NCI-H510A (cell line): ENCODE data around the gene METTL8.
"Not testable (repeated sequence)": the region's sequence is repeated elsewhere in the genome, so short reads cannot be mapped to it uniquely, and the experiment has no call there.

Source experiments
- DNase-seq: peaks from one replicate; lab custom pipeline; 2025; lab: John Stamatoyannopoulos, UW

The METTL8 gene

DNA sequence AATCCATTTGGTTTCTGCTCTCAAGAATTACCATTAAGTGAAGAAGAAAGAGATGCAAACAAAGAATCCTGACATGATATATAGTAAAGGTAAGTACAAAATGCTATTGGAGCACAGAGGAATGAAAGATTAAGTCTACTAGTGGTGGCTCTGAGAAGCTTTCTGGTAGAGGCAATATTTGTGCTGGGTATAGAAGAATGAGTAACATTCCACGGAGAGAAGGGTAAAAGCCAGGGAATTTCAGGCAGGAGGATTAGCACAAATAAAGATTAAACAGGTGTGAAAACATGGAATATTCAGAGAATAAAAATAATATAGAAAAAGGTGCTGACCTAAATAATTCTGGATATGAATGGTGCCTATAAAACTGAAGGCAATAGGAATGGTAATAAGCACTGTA lies 31.8 kb downstream of the METTL8 start:
- no peak for DNase-seq

DNA sequence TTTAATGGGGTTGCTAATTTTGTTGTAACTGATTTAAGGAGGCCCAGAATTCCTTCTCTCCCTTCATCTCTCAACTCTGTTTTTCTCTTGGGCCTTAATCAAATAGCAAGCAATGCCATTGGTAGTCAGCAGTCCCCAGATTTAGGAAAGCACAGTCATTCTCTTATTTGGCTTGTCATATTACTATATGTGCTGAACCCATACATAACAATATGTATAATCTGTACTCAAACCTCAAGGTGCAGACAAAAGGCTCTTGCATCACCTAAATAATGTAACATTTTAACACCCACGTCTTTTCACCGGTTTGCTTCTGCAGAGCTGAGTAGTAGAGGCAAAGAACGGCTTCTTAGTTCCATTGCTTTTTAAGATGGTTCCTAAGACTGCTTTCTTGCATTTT lies 33.4 kb downstream of the METTL8 start:
- DNase-seq: no peak

DNA sequence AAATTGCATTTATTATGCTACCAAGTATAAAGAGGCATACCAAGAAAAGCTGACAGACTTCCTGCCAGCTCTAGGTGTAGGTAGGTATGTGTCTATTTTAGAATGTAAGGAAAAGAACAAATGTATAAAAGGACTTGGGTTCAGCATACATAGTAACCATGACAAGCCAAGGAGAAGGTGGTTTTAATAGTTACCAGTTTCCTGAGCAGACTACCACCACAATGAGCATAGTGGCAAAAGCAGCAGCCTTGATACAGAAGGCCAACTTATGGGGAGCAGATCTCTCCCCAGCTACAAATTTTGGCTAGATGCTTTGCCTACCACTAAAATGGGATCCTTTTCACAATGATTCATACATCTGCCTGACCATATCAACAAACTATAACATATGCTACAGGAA lies 34.5 kb downstream of the METTL8 start:
- no peak for DNase-seq

DNA sequence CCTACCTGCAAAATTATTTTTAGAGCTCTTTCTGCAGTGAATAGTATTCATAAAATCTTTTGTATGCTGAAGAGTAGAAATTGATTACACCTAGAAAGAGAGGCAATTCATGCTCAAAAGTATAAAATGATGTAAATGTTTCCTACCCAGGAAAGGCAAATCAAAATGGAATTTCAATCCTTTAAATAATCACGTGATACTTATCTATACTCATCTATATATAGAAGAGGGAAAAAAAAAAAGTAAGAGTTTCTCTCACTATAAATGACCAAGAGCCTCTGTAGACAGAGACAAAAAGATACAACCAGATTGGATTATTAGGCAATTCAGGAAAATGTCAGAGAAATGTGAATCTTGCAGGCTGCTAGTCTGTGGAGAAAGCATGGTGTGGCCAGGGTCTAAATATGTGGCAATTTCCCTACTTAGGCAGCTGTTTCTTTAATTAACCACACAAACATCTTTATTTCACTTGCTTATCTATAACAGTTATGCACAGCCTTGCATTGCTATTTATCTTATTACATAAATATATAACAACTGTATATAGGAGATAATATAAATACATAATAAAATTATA lies 39.5 kb downstream of the METTL8 start:
- DNase-seq: no peak

DNA sequence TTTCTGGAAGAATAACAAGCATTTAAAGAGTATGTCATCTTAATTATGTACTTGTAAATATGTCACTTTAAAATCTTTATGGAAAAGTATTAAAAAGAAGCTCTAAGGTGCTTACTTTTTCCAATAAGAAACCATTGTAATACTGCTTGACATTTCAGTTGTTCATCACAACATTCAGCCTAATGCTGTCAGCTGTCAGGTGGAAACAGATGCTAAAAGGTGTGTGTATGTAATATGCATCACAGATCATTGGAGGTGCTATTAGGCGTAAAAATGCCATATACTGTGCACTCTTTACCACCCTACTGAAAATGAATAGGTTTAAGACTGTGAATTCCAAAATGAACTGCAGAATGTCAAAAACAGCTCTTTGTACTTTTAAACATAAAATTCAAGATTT lies 40.3 kb downstream of the METTL8 start:
- no peak for DNase-seq

DNA sequence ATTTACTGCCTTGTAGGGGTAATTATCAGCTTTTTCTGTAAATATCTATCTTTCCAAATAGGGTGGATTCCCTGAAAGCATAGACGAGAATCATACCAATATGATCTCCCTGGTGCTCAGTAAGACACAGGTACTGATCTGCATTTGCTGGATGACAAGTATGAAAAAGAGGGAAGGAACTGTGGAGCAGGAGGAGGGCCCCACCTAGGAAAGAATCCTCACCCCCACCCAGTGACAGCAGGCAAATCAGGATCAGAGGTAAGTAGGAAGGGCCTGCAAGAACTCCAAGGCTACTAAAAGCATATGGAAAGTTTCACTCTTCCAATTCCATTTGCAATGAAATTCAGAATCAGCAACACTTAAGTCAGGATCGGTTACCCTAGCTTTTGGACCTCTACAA lies 42.3 kb downstream of the METTL8 start:
- no peak for DNase-seq

DNA sequence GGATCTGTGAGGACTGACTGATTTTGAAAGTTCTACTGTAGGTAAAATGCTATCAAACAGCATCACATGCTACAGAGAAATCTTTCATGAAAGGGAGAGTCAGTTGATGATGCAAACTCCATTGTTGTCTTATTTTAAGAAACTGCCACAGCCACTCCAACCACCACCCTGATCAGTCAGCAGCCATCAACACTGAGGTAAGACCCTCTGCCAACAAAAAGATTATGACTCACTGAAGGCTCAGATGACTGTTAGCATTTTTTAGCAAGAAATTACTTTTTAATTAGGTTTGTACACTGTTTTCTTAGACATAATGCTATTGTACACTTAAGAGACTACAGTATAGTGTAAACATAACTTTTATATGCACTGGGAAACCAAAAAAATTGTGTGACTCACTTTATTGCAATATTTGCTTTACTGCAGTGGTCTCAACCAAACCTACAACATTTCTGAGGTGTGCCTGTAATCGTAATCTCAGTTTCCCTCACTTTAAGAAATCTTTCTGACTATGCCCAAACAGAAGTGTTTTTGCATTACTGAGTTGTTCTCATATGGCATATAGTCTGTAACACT lies 42.8 kb downstream of the METTL8 start:
- DNase-seq: no peak

DNA sequence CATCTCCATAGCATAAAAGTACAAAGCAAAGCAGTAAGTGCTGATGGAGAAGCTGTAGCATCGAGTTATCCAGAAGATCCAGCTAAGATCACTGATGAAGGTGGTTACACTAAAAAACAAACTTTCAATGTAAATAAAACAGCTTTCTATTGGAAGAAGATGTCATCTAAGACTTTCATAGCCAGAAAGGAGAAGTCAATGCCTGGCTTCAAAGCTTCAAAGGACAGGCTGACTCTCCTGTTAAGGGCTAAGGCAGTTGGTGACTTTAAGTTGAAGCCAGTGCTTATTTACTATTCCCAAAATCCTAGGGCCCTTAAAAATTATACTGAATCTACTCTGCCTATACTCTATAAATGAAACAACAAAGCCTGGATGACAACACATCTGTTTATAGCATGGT lies 44.0 kb downstream of the METTL8 start:
- DNase-seq: no peak

DNA sequence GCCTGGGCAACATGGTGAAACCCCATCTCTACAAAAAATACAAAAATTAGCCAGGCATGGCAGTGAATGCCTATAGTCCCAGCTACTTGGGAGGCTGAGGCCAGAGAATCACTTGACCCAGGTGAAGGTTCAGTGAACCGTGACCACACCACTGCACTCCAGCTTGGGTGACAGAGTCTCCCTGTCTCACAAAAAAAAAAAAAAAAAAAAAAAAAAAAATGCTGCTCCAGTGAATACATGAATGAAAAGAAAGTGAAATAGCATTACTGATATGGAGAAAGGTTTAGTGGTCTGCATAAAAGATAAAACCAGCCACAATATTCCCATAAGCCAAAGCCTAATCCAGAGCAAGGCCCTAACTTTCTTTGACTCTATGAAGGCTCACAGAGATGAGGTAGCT lies 44.5 kb downstream of the METTL8 start:
- no peak for DNase-seq

DNA sequence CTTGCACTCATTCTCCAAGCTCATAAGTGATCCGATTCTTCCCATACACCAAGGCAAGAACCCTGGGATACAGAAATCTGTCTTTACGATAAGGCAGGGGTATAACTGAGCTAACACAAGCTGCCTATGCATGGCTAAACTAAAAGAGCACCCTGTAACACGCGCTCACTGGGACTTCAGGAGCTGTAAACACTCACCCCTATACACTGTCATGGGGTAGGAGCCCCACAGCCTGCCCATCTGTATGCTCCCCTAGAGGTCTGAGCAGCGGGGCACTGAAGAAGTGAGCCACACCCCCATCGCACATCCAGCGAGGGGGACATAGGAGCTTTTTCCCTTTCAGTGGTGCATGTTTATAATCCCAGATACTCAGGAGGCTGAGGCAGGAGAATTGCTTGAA lies 46.7 kb downstream of the METTL8 start:
- DNase-seq: no peak

DNA sequence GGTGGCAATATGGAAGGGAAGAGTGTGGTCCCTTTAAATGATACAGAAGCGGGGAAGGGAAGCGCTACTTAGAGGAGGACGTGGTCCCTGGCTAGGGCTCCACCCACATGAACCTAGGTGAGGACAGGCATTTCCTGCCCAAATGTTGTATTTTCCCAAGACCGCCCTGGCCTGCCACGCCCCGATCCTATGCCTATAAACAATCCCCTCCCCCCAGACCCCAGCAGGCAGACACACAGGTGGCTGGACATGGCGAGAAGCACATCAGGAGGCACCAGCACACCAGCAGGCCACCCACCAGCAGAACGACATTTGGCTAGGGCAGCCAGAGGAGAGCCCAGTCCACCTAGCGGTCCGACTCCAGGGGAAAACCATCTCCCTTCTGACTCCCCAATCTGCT lies 47.2 kb downstream of the METTL8 start:
- no peak for DNase-seq

DNA sequence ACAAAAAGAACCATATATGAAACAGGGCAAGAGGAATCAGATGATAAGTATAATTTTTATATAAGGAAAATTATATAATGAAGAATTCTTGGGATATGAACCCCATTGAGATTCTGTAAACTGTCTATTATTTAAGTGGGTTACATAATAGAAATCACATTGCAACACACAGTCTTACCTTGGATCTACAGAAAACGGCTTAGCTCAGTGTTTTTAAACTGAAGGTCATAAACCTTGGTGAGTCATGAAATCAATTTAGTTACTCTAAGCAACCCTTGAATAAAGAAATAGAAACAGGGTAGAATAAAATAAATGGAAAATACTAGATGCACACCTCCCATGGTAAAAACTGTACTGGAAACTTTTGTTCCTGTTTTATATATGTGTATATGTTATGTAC lies 50.7 kb downstream of the METTL8 start:
- DNase-seq: no peak

DNA sequence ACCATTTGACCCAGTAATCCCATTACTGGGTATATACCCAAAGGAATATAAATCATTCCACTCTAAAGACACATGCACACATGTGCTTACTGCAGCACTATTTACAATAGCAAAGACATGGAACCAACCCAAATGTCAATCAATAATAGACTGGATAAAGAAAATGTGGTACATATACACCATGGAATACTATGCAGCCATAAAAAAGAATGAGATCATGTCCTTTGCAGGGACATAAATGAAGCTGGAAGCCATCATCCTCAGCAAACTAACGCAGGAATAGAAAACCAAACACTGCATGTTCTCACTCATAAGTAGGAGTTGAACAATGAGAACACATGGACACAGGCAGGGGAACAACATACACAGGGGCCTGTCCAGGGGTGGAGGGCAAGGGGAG lies 51.6 kb downstream of the METTL8 start:
- DNase-seq: not testable (repeated sequence)

DNA sequence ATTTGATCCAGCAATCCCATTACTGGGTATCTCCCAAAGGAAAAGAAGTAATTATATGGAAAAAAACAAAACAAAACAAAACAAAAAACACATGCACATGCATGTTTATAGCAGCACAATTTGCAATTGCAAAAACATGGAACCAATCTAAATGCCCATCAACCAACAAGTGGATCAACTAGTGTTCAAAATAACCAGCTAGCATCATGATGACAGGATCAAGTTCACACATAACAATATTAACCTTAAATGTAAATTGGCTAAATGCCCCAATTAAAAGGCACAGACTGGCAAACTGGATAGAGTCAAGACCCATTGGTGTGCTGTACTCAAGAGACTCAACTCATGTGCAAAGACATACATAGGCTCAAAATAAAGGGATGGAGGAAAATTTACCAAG lies 55.9 kb downstream of the METTL8 start:
- DNase-seq: not testable (repeated sequence)

DNA sequence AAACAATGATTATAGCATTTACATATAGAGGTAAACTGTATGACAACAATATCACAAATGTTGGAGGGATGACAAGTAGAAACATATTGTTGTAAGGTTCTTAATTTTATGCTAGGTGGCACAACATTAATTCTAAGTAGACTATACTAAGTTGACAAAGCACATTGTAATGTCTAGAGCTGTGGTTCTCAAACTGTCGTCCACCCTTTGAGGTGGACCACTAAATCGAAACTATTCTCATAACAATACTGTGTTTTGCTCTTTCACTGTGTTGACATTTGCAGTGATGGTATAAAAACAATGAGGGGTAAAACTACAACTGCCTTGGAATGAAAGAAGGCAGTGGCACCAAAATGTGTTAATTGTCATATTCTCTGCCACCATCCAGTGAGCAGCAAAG lies 66.1 kb downstream of the METTL8 start:
- no peak for DNase-seq

DNA sequence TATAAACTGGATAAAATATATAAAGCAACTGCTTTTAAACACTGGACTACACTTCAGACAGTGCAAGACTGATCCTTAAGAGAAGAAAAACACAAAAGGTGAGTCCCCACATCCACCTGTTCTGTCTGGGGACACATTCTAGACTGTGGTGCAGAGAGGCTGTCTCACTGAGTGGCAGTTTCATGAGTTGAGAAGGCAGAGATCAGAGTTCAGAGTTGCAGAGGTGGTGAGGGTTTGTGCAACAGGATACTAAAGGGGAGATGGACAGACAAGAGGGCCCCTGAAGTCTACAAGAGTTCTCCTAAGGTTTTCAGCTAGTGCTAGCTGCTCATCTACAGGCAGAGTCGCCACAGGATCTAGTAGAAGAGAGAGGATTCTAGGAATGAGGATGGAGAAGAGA lies 68.0 kb downstream of the METTL8 start:
- no peak for DNase-seq

DNA sequence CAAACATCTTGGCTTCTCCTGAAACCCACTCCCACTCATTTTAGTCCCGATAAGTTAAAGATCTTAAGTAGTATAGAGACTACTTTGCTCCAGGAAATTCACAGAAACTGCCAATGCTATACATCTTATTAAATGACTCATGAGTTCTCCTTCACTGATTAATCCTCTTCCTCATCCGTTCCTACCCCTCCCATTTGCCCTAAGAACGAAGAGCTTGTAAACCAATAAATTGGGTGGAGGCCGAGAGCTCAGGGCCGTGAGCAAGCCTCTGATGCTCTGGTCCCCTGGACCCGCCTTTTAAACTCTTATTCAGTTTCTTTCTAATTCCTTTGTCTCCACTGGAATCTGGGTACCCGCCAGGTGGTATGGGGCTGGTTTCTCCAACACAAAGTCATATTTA lies 68.6 kb downstream of the METTL8 start:
- no peak for DNase-seq

DNA sequence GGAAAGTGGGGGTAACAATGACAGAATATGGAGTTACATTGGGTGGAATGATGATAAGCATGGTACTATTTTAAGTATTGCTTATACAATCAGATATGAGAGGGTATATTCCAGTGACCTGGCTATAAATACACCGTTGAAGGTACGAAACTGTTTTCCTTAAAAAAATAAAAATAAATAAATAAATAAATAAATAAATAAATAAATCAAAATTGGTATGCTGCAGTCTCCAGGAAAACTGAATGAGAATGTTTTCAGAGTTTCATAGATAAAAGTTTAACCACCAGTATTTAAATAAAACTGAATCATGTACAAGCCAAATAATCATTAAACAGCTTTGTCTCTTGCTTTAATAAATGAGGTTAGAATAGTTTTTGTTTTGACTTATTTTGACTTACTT lies 71.4 kb downstream of the METTL8 start:
- DNase-seq: no peak

DNA sequence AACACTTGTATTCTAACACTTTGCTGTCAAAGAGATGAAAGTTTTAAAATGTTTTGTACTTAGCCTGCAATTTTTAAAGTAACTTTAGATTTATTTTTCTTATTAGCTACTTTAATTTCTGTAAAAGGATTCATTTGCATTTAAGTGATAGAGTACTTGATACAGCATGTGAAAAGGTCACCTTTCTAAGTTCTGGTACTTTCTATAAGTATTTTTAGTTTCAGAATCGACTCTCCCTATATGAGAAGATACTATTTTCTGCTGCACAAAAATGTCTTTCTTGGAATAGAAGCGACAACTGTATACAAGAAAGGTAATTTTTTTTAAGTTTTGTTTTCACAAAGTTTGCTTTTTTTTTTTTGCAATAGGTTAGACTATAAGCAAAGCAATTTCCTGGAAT lies 72.9 kb downstream of the METTL8 start:
- no peak for DNase-seq

DNA sequence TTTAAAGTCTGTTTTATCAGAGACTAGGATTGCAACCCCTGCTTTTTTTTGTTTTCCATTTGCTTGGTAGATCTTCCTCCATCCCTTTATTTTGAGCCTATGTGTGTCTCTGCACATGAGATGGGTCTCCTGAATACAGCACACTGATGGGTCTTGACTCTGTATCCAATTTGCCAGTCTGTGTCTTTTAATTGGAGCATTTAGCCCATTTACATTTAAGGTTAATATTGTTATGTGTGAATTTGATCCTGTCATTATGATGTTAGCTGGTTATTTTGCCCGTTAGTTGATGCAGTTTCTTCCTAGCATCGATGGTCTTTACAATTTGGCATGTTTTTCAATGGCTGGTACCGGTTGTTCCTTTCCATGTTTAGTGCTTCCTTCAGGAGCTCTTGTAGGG lies 80.0 kb downstream of the METTL8 start:
- DNase-seq: not testable (repeated sequence)

DNA sequence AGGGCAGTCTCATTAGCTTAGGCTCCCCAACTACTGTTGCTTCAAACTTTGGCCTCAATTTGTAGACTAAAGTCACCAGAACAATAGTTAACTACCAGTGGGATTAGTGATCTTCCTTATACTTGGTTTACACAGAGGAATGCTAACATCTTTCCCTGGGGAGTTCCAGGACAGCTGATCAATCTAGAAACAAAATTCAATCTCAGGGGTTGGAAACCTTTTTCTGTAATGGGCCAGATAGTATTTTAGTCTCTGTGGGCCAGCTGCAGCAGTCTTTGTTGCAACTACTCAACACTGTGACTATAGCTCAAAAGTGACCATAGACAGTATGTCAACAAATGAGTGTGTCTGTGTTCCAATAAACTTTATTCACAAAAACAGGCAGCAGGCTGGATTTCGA lies 85.7 kb downstream of the METTL8 start:
- no peak for DNase-seq

DNA sequence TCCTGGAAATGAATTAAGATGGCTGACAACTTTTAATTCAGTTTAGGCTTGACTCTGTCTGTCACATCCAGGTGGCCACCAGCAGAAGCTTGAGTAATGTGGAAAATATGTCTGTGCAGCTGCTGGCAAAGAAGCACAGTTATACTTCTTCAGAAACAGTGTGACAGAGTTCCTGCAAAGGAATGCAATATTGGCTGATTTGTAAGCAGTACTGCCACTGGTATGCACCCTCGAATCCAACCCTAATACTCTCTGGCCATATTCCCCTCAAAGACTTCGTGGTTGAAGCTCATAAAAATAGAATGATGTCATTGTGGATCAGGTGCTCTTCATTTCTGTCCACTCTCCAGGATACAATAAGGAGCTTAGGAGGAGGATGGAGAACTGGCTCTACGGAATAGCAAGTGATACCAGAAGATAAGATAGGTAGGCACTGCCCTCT lies 86.2 kb downstream of the METTL8 start:
- DNase-seq: no peak

DNA sequence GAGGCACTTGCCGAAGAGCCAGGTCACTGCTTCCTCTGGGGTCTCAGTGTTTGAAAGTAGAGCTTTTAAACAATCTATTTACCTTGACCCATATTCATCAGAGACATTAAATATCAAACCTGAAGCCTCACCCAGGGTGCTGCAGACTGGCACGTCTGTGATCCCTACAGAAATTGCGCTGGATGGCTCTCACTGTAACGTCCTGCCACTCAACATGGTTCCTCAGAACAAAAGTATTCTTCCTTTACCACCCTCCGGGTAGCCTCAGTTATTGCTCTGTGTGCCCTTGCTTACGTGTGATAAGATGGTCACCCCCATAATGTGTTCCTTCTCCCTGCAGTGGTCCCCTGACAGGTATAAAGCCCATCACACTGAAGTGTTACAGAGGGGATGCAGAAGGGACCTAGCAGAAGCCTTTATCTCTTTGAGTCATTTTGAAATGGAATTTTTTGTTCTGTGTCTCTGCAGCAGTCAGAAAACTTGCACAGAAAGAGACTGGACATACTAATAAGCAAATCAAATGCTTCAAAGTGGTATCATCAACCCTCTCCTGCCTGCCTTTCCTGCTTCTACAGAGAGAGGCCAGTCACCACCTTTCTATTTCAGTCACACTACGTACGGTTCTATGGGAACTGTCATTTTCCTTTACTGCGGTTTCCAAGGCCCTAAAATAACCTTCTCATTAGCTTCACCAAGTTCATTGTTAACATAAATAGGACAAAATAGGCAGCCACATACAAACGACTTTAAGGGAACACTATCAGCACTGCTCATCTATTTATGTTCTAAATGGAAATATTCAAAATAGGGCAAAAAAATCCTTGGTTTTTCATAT lies 86.8 kb downstream of the METTL8 start:
- no peak for DNase-seq
